HepG2 (cell line): Measurements from ENCODE around the gene CNBD2. TPM values are rescaled to one million over a fixed set of nuclear protein-coding genes. Genes with fewer than 3 reads are reported as not detected.
A peak's percentile ranks its signal among the peaks of the same experiment; 100 is the strongest.

Experiments used
- CBFB ChIP-seq: sonication (generic); formaldehyde crosslinking; IDR thresholded peaks from 2 replicates; pipeline ENCODE4 v1.4.0; 2020; ENCODE audit warnings: missing genetic modification reagents
- DNMT1 ChIP-seq: sonication (generic); formaldehyde crosslinking; IDR thresholded peaks from 2 replicates; pipeline ENCODE4 v1.5.1; 2020; ENCODE audit warnings: mild to moderate bottlenecking, missing genetic modification reagents
- E2F1 ChIP-seq: sonication (generic); formaldehyde crosslinking; IDR thresholded peaks from 2 replicates; pipeline ENCODE4 v1.5.0; 2020; ENCODE audit warnings: missing genetic modification reagents
- FOXP4 ChIP-seq: sonication (generic); formaldehyde crosslinking; IDR thresholded peaks from 2 replicates; pipeline ENCODE4 v1.4.0; 2020; ENCODE audit warnings: missing genetic modification reagents
- KAT7 ChIP-seq: IDR thresholded peaks from 2 replicates; pipeline ENCODE4 v1.6.1; 2018; ENCODE audit warnings: borderline replicate concordance, missing compliant biosample characterization
- KLF12 ChIP-seq: sonication (generic); formaldehyde crosslinking; IDR thresholded peaks from 2 replicates; pipeline ENCODE4 v1.4.0; 2020; ENCODE audit warnings: missing genetic modification reagents, borderline replicate concordance
- MTERF4 ChIP-seq: sonication (generic); formaldehyde crosslinking; IDR thresholded peaks from 2 replicates; pipeline ENCODE4 v1.8.0; 2023; ENCODE audit warnings: mild to moderate bottlenecking, missing genetic modification reagents
- PITX1 ChIP-seq: sonication (generic); formaldehyde crosslinking; IDR thresholded peaks from 2 replicates; pipeline ENCODE4 v1.5.1; 2020; ENCODE audit warnings: mild to moderate bottlenecking, missing genetic modification reagents
- RBM22 ChIP-seq: fragments of 200-400 bp; formaldehyde crosslinking; optimal IDR thresholded peaks from 2 replicates; pipeline ENCODE3; 2017; ENCODE audit warnings: mild to moderate bottlenecking, low read length, moderate library complexity
- RXRB ChIP-seq: IDR thresholded peaks from 2 replicates; pipeline ENCODE4 v1.6.1; 2016; ENCODE audit warnings: borderline replicate concordance, missing genetic modification reagents, missing compliant biosample characterization
- SMC3 ChIP-seq: IDR thresholded peaks from 2 replicates; pipeline ENCODE4 v1.6.1; 2011; ENCODE audit warnings: low read length, improper control_type of control experiment
- SOX5 ChIP-seq: IDR thresholded peaks from 2 replicates; pipeline ENCODE4 v1.6.1; 2016; ENCODE audit warnings: borderline replicate concordance
- ZFP36L1 ChIP-seq: sonication (generic); formaldehyde crosslinking; IDR thresholded peaks from 2 replicates; pipeline ENCODE4 v1.8.0; 2022; ENCODE audit warnings: mild to moderate bottlenecking, missing genetic modification reagents, moderate library complexity
- ZGPAT ChIP-seq: IDR thresholded peaks from 2 replicates; pipeline ENCODE4 v1.6.1; 2016; ENCODE audit warnings: mild to moderate bottlenecking
- ZNF232 ChIP-seq: sonication (generic); formaldehyde crosslinking; IDR thresholded peaks from 2 replicates; pipeline ENCODE4 v1.4.0; 2020; ENCODE audit warnings: missing genetic modification reagents, borderline replicate concordance
- ZNF253 ChIP-seq: sonication (generic); formaldehyde crosslinking; IDR thresholded peaks from 2 replicates; pipeline ENCODE4 v1.8.0; 2022; ENCODE audit warnings: mild to moderate bottlenecking, missing genetic modification reagents, borderline replicate concordance
- ZNF260 ChIP-seq: sonication (generic); formaldehyde crosslinking; IDR thresholded peaks from 2 replicates; pipeline ENCODE4 v1.4.0; 2020; ENCODE audit warnings: missing genetic modification reagents, low read depth, mild to moderate bottlenecking, borderline replicate concordance
- ZNF331 ChIP-seq: sonication (generic); formaldehyde crosslinking; IDR thresholded peaks from 2 replicates; pipeline ENCODE4 v1.4.0; 2020; ENCODE audit warnings: missing genetic modification reagents
- ZNF629 ChIP-seq: sonication (generic); formaldehyde crosslinking; conservative IDR thresholded peaks from 2 replicates; pipeline ENCODE4 v1.5.0; 2020; ENCODE audit warnings: missing genetic modification reagents
- ZNF710 ChIP-seq: sonication (generic); formaldehyde crosslinking; IDR thresholded peaks from 2 replicates; pipeline ENCODE4 v1.5.0; 2020; ENCODE audit warnings: mild to moderate bottlenecking, missing genetic modification reagents, borderline replicate concordance
- ZNF839 ChIP-seq: sonication (generic); formaldehyde crosslinking; IDR thresholded peaks from 2 replicates; pipeline ENCODE4 v1.4.0; 2020; ENCODE audit warnings: missing genetic modification reagents, mild to moderate bottlenecking, borderline replicate concordance
- ZSCAN12 ChIP-seq: sonication (generic); formaldehyde crosslinking; IDR thresholded peaks from 2 replicates; pipeline ENCODE4 v1.9.0; 2021; ENCODE audit warnings: mild to moderate bottlenecking, missing genetic modification reagents
- polyA plus RNA-seq, 8 experiments: library from polyadenylated mRNA; depleted of rRNA in 3 of 8; stranded (reverse) in 7 of 8; unstranded in 1 of 8; fragments of >200 nt; fragmentation: Illumina TruSeq in 4 of 8; extraction: Trizol in 4 of 8; gene quantifications; 2 replicates each; pipeline versions ENCODE4 v1.2.1 to v1.2.3, GENCODE V29; 2011 to 2016; ENCODE audit warnings: low read depth in 4 of 8, missing spikeins in 1 of 8, mixed read lengths in 1 of 8; ENCODE audit not compliant: insufficient read depth in 1 of 8
- total RNA-seq, 5 experiments: library from RNA; depleted of rRNA; stranded (reverse); fragments of >200 nt; fragmentation: Illumina TruSeq; extraction: Trizol; gene quantifications; 2 replicates each; pipeline ENCODE4 v1.2.3, GENCODE V29; 2016; ENCODE audit warnings: low read depth in 1 of 5

Gene CNBD2
- total and polyA plus RNA-seq, 2 of the 13 experiments (the other 11 are each of a cell fraction or from before 2014, with no cell fraction given) = 12.4 to 22.8 TPM

GRCh38 chr20:36064658-36065426 lies 96.5 kb downstream of the CNBD2 start (continued):
- TF ChIP-seq E2F1 (CRISPR knock-in tag) (peak; percentile 92), ZNF260 (CRISPR knock-in tag) (peak; percentile 91; the same call in 1 of the 2 replicates), PITX1 (CRISPR knock-in tag) (peak; percentile 25; the same call in 1 of the 2 replicates), RXRB (CRISPR knock-in tag) (peak; percentile 48; the same call in 1 of the 2 replicates), DNMT1 (CRISPR knock-in tag) (peak; percentile 71; the same call in 1 of the 2 replicates), FOXP4 (CRISPR knock-in tag) (0 out of 2 replicates have a peak, but pooled peaks have one; percentile 1), RBM22 (peak; percentile 75), ZGPAT (CRISPR knock-in tag) (peak; percentile 74), ZNF710 (peak; percentile 70; the same call in 1 of the 2 replicates), ZNF232 (CRISPR knock-in tag) (no peak; the same call in 1 of the 2 replicates), ZSCAN12 (CRISPR knock-in tag) (no peak), ZNF839 (peak; percentile 89), MTERF4 (CRISPR knock-in tag) (peak; percentile 85), CBFB (CRISPR knock-in tag) (no peak), SMC3 (no peak), ZFP36L1 (no peak), SOX5 (CRISPR knock-in tag) (peak; percentile 9; the same call in 1 of the 2 replicates), ZNF253 (CRISPR knock-in tag) (no peak), KLF12 (CRISPR knock-in tag) (no peak), KAT7 (CRISPR knock-in tag) (0 out of 2 replicates have a peak, but pooled peaks have one; percentile 79), ZNF629 (CRISPR knock-in tag) (0 out of 2 replicates have a peak, but pooled peaks have one; percentile 18), ZNF331 (CRISPR knock-in tag) (no peak)
